PC-9 (cell line): ENCODE results near the gene MYOM1. TPM values are rescaled to one million over a fixed set of nuclear protein-coding genes. Genes with fewer than 3 reads are reported as not detected.

ENCODE experiments used
- BruUV-seq: library from RNA; stranded (reverse); fragments of 400-500 nt; replicated peaks from 2 replicates; lab custom pipeline; 2021; lab: Mats Ljungman, UMichigan
- CTCF ChIA-PET: fragments of 300-600 bp; sonication (Branson Sonifier 250); formaldehyde crosslinking; loops from one replicate; lab custom pipeline; 2022; ENCODE audit warnings: antibody characterized with exemption; lab: Charles Lee
- POLR2A ChIA-PET: fragments of 300-600 bp; sonication (Branson Sonifier 250); formaldehyde crosslinking; loops from one replicate; lab custom pipeline; 2022; ENCODE audit warnings: antibody characterized with exemption; ENCODE audit not compliant: unreplicated experiment; lab: Charles Lee
- DNase-seq, 2 experiments: peaks; one replicate each; pipeline versions ENCODE4 v3.0.0 to v3.0.0-alpha.2; 2015 to 2022; ENCODE audit warnings: mixed read lengths in 1 of 2
- H2AFZ ChIP-seq: fragments of 200-600 bp; sonication (generic); 2 replicates; pipeline ENCODE4 v1.8.1; 2017; ENCODE audit warnings: antibody characterized with exemption
- H3F3A ChIP-seq: fragments of 200-600 bp; sonication (generic); 2 replicates; pipeline ENCODE4 v1.8.1; 2017; ENCODE audit warnings: antibody characterized with exemption, mild to moderate bottlenecking, low read depth; ENCODE audit not compliant: insufficient read depth
- H3K27ac ChIP-seq: fragments of 200-600 bp; sonication (generic); 2 replicates; pipeline ENCODE4 v1.6.1; 2016; ENCODE audit warnings: mixed run types
- H3K27me3 ChIP-seq: fragments of 200-600 bp; sonication (generic); 2 replicates; pipeline ENCODE4 v1.6.1; 2016; ENCODE audit warnings: low read depth, mixed run types; ENCODE audit not compliant: insufficient read depth
- H3K36me3 ChIP-seq: fragments of 200-600 bp; sonication (generic); 2 replicates; pipeline ENCODE4 v1.6.1; 2016; ENCODE audit warnings: low read depth, mixed run types
- H3K4me1 ChIP-seq: fragments of 200-600 bp; sonication (generic); replicated peaks from 2 replicates; pipeline ENCODE4 v1.6.1; 2016; ENCODE audit warnings: mixed run types; ENCODE audit not compliant: insufficient read depth
- H3K4me2 ChIP-seq: fragments of 200-600 bp; sonication (generic); 2 replicates; pipeline ENCODE4 v1.6.1; 2017; ENCODE audit warnings: mixed run types
- H3K4me3 ChIP-seq: fragments of 200-600 bp; sonication (generic); 2 replicates; pipeline ENCODE4 v1.6.1; 2016; ENCODE audit warnings: mixed run types
- H3K79me2 ChIP-seq: fragments of 200-600 bp; sonication (generic); 2 replicates; pipeline ENCODE4 v1.6.1; 2017; ENCODE audit warnings: low read depth, mixed run types
- H3K9me2 ChIP-seq: fragments of 200-600 bp; sonication (generic); 2 replicates; pipeline ENCODE4 v1.8.1; 2017; ENCODE audit warnings: mild to moderate bottlenecking; ENCODE audit not compliant: insufficient read depth
- H3K9me3 ChIP-seq: fragments of 200-600 bp; sonication (generic); 2 replicates; pipeline ENCODE4 v1.8.1; 2016; ENCODE audit warnings: low read depth; ENCODE audit not compliant: insufficient read depth
- H4K20me1 ChIP-seq: fragments of 200-600 bp; sonication (generic); 2 replicates; pipeline ENCODE4 v1.8.1; 2017; ENCODE audit not compliant: insufficient read depth
- EZH2 ChIP-seq: fragments of 200-600 bp; sonication (generic); IDR thresholded peaks from 2 replicates; pipeline ENCODE4 v1.8.0; 2017; ENCODE audit warnings: antibody characterized with exemption, low read depth
- intact Hi-C: fragments of 100-400 bp; cut with micrococcal nuclease; formaldehyde crosslinking; loops from one replicate; pipeline ENCODE4 v1.10.0; 2022; ENCODE audit not compliant: unreplicated experiment
- total RNA-seq: library from RNA; stranded (reverse); gene quantifications from 2 replicates; pipeline ENCODE4 v1.2.3, GENCODE V29; 2021
- TF ChIP-seq, protein P1 (sequence below): fragments of 200-600 bp; sonication (generic); conservative IDR thresholded peaks from 2 replicates; pipeline ENCODE4 v1.6.1; 2017; ENCODE audit warnings: mixed run types, antibody characterized with exemption, mild to moderate bottlenecking, moderate library complexity

The MYOM1 gene
- total RNA-seq, 1 experiment from 2014 or later: 1.3 TPM

DNA sequence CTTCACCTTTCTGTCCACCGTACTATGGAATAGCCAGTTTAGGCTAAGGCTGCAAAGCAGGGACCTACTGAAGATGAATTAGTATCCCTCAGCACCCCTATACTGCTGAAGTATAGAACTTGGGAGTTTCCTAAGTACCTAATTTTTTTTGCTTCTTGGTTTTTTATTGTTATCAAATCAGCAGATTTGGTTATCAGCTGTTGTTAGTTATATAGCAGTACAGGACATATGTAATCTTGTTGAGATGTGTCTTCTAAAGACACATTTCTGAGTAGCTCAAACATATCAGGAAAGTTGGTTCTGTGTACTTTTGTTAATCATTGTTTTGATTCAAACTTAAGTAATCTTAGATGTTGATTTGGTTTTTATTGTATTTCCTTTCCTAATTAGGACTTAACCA, 33.1 kb upstream of the MYOM1 start:
- POLR2A ChIA-PET: no interaction called here
- BruUV-seq: no TSS peak
- H3K4me1 ChIP-seq: peaks cover 33% of the 10 kb centered on the region

DNA sequence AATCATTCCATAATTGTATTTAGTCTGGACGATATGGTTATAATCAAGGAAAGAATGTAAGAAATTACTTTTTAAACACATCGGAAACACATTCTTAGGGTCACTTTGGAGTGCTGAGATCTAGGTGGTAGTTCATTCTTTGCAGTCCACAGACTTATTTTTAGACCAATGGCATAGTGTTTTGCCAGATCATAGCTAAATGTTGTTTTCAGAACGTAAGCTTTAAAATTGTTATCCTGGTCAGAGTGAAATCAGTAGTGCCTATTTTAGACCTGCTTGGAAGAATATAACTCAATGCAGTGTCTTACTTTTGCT, 32.2 kb upstream of the MYOM1 start:
- intact Hi-C loops: no loop called here
- POLR2A ChIA-PET: interaction anchor here (0.6 to 0.7 kb wide), 2 partner anchors 99 to 877 kb away, joined by 5 to 6 read pairs; no protein-coding TSS in a partner anchor
- Histone ChIP-seq H3K4me2 (no peak overlapping the region), H3K36me3 (peaks cover 56% of the 10 kb centered on the region), H2AFZ (no peak overlapping the region), H3K4me1 (peaks cover 33% of the 10 kb centered on the region), H3F3A (peaks cover 49% of the 10 kb centered on the region), H3K4me3 (no peak overlapping the region), H3K9me3 (no peaks in the 10 kb centered on the region), H3K27ac (no peak overlapping the region), H3K79me2 (peaks cover 63% of the 10 kb centered on the region), H3K9me2 (no peaks in the 10 kb centered on the region), H3K27me3 (no peaks in the 10 kb centered on the region), H4K20me1 (0 out of 2 replicates have a peak, but pooled peaks cover 6% of the 10 kb centered on the region)
- no peak for TF ChIP-seq EZH2
- TF ChIP-seq, protein P1, sequence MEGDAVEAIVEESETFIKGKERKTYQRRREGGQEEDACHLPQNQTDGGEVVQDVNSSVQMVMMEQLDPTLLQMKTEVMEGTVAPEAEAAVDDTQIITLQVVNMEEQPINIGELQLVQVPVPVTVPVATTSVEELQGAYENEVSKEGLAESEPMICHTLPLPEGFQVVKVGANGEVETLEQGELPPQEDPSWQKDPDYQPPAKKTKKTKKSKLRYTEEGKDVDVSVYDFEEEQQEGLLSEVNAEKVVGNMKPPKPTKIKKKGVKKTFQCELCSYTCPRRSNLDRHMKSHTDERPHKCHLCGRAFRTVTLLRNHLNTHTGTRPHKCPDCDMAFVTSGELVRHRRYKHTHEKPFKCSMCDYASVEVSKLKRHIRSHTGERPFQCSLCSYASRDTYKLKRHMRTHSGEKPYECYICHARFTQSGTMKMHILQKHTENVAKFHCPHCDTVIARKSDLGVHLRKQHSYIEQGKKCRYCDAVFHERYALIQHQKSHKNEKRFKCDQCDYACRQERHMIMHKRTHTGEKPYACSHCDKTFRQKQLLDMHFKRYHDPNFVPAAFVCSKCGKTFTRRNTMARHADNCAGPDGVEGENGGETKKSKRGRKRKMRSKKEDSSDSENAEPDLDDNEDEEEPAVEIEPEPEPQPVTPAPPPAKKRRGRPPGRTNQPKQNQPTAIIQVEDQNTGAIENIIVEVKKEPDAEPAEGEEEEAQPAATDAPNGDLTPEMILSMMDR: no peak
- CTCF ChIA-PET: no interaction called here
- DNase-seq: no peak
- BruUV-seq: no TSS peak

More for the DNA sequence above, 33.1 kb upstream of the MYOM1 start:
- CTCF ChIA-PET: no interaction called here
- Histone ChIP-seq H3K9me2 (no peaks in the 10 kb centered on the region), H3F3A (peaks cover 54% of the 10 kb centered on the region), H3K27me3 (no peaks in the 10 kb centered on the region), H3K9me3 (no peaks in the 10 kb centered on the region), H3K27ac (no peak overlapping the region), H2AFZ (no peak overlapping the region), H3K36me3 (peaks cover 65% of the 10 kb centered on the region), H3K79me2 (peaks cover 61% of the 10 kb centered on the region), H4K20me1 (0 out of 2 replicates have a peak, but pooled peaks cover 6% of the 10 kb centered on the region), H3K4me2 (no peak overlapping the region), H3K4me3 (no peak overlapping the region)
- no peak for TF ChIP-seq EZH2
- TF ChIP-seq, protein P1: no peak
- DNase-seq: no peak
- intact Hi-C loops: no loop called here

DNA sequence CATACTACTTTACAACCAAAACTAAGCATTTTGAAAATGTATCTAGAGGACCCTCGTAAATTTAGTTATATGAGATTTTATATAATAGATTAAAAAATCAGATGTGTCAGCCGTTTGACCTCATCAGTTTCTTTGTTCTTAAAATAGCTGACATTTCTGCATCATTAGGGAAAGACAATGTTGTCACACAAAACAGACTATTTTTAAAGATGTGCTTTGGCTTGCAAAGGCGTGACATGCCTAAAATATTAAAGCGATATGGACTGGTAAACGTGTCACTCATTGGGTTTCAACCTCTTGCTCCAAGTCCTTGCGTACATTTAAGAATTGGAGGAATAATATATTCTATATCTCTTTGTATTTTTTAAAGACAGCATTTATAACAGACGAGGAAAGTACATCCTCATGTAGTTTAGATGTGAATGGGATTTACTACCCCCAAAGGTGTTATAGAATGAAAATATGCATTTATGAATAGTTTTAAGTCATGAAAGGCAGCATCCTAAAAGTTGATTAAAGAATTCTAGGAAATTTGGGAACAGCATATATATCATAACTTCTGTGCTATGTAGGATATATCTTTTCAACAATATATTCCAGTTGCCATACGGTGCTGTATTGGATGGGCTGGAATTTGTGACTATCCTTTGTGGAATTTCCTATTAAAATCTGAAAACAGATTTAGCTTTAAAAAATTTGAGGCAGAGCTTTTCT, 31.6 kb upstream of the MYOM1 start:
- intact Hi-C loops: no loop called here
- H3K4me3 ChIP-seq: no peak overlapping the region
- no peaks in the 10 kb centered on the region for H3K27me3 ChIP-seq
- H3K36me3 ChIP-seq: peaks cover 56% of the 10 kb centered on the region
- no peak overlapping the region for H2AFZ ChIP-seq
- TF ChIP-seq EZH2: no peak
- TF ChIP-seq, protein P1: no peak
- H3K9me2 ChIP-seq: no peaks in the 10 kb centered on the region
- ChIA-PET POLR2A (interaction anchor here (0.5 to 0.7 kb wide), 11 partner anchors 12 to 876 kb away, joined by 3 to 9 read pairs (median 4); no protein-coding TSS in a partner anchor), CTCF (interaction anchor here (0.6 to 0.9 kb wide), 3 partner anchors 27 to 744 kb away, joined by 3 to 5 read pairs (median 3); partner anchors contain the start of gene LPIN2)
- peaks cover 65% of the 10 kb centered on the region for H3K79me2 ChIP-seq
- no TSS peak for BruUV-seq
- no peaks in the 10 kb centered on the region for H3K9me3 ChIP-seq
- no peak for DNase-seq
- no peak overlapping the region for H3K27ac ChIP-seq
- H3K4me1 ChIP-seq: peaks cover 31% of the 10 kb centered on the region
- H3F3A ChIP-seq: peaks cover 49% of the 10 kb centered on the region
- H3K4me2 ChIP-seq: 0 out of 2 replicates have a peak overlapping the region, but pooled peaks have one; percentile 9
- H4K20me1 ChIP-seq: 0 out of 2 replicates have a peak, but pooled peaks cover 6% of the 10 kb centered on the region
